Measurements from ENCODE around the gene MBNL1.
"Not testable (repeated sequence)": the region's sequence is repeated elsewhere in the genome, so short reads cannot be mapped to it uniquely, and the experiment has no call there.

MBNL1 gene

DNA sequence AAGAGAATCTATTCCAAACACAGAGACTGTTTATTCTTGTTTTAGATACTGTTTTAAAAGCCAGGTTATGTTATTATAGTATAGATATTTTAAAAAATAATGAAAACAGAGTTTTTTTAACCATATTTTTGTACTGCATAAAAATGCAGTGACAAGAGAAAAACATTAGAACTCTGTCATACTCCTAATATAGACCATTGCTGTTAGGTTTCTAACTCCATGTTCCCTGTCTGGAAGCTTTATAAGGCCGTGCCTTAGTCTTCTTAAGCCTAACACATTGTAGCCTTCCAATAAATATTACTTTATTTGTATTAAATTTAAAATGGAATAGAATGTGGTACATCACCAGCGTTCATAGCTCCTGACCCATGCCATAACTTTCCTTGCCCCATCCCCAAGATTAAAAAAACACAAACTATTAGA, 53.2 kb downstream of the MBNL1 start:
- DNase-seq: no peak

DNA sequence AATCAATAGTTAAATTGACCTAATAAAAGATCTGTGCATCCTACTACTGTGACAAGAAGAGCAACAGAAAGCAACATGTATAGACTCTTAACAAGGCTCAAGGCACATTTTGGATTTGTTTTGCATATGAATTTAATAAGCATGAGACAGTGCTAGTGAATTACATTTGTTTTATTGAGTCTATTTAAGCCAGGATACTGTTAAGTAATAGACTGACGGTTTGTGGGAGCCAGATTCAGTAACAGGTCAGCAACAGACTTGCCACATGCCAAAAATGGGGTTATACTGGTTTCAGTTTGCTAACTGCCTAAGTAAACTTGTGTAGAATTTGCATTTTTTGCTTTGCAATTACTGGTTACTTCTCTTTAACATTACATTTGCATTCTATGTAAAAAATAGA, 54.0 kb downstream of the MBNL1 start:
- DNase-seq: no peak

DNA sequence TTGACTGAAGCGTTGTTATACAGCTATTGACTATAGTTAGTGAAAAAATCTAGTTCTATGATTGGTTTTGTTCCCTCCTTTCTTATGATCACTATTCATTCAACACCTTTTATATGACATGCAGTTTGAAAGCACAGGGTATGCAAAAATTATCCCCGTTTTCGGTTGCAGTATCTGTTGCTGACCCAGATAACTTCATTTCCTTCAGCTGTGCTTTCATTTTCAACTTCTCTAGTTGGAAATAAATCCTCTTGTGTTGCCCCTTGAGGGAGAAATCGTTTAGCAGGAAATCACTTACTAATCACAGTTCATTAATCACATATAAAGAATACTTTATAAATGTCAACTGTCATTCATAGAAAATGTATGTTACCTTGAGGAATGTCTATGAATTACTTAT, 55.1 kb downstream of the MBNL1 start:
- DNase-seq: no peak

DNA sequence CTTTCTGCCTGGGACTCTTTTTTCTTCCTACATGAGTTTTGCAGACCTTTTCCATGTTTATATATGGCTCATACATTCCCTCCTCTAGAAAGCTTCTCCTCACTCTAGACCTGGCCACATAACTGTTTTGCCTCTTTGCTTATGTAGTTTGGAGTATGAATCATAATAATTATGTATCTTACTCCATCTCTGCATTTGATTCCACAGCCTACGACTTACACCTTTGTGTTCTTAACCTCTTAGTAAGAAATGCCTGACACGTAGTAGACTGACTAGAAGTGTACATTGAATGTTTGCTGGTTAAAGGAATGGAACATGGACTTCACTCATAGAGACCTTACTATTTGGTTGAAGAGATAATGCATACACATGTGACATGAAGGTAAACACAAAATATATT, 56.4 kb downstream of the MBNL1 start:
- no peak for DNase-seq

DNA sequence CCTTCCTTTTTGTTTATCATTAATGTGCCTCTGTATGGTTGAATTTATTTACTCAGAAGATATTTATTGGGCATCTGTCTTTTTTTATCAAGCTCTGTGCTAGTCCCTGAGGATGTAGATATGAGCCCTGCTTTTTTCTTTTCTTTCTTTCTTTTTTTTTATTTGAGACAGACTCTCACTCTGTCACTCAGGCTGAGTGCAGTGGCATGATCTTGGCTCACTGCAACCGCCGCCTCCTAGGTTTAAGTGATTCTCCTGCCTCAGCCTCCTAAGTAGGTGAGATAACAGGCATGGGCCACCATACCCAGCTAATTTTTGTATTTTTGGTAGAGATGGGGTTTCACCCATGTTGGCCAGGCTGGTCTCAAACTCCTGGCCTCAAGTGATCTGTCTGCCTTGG, 58.5 kb downstream of the MBNL1 start:
- DNase-seq: no peak

DNA sequence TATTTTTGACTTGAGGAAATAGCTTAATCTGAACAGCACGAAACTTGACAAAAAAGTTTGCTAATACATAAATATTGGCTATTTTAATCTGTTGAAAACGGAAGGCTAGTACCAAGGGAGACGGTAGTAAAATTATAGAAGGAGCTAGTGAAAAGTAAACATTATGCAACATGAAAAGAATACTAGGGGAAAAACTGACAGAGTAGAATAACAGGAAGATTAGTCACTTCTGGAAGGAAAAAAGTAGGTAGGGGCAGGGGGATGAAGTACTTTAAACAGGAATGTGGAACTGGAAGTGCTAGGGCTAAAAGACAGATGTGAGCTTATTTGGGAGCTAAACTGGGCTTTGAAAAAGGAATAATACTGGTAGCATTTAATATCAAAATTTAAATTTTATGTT, 60.1 kb downstream of the MBNL1 start:
- no peak for DNase-seq

DNA sequence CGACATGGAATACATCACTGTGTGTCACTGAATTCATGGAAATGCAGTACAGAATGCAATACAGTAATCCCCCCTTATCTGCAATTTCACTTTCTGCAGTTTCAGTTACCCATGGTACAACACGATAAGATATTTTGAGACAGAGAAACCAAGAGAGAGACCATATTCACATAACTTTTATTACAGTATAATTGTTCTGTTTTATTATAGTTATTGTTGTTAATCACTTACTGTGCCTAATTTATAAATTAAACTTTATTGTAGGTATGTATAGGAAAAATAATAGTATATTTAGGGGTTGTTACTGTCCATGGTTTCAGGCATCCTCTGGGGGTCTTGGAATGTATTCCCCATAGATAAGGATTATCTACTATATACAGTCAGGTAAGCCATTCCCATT, 61.8 kb downstream of the MBNL1 start:
- no peak for DNase-seq

DNA sequence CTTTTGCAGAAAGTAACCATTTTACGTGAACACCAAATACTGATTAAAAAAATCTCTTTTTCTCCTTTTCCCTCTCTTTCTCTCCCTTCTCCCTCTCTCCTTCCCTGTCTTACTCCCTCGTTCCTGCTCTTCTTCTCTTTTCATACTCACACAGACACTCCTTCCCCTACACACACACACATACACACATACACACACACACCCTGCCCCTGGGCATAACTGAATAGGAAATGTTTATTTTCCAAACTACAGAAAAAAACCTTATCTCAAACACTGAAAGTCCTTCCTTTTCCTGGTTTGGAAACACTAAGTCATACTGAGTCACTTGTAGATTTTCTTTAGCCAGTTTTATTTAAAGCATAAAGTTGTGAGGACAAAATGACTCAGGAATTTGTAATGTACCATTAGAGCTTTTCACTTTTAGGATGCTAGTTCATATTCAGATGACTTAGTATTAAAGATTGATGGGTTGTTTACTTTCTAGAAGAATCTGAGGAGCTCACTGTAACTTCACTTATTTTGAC, 62.4 kb downstream of the MBNL1 start:
- no peak for DNase-seq

DNA sequence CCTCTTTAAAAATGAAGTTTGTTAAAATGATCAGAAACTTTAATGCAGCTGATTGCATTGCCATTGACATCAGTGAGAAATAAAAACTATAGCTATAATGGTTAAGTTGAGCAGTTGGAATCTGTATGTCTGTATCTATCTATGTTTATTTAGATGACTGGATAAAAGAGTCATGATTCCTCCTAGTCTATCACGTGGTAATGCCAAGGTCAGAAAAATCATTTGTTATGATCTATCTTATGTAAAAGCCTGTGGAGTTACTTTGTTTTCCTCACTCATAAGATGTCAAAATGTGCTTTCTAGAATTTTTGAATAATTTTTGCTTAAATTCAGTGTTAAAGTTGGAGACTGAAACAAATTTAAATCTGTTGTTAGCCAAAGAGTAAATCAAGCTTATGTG, 63.3 kb downstream of the MBNL1 start:
- DNase-seq: no peak

DNA sequence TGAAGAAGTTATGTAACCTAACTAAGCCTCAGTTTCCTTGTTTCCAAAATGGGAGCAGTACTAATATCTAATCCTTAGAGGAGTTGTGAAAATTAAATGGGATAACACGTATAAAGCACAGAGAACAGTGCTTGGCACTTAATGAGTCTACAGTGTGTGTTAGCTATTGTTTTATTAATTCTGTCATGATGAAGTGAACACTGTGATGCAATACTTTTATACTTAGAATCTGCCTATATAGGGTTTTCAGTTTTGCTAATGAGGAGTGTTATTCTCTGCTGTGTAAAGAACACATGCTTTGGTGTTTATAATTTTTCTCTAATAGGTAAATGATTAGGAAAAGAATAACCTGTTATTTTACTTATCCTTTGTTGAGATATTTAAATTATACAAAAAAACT, 65.2 kb downstream of the MBNL1 start:
- DNase-seq: no peak

DNA sequence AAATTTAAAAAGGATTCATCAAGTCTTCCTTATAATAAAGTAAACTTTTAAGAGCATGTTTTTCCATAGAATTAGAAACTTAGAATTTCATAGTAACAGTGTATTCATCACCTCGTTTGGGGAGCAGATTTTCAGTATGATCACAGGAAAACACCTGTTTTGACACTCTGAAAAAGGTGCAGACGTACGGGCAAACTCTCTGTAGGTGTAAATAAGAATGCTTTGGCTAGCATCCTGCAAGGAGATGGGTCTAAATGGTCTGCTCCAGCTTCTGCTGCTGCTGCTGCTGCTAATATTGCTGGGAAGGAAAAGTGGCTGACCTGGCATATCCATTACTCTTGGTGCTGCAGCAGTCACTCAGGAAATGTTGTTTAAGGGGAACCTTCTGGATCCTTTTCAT, 66.0 kb downstream of the MBNL1 start:
- no peak for DNase-seq

DNA sequence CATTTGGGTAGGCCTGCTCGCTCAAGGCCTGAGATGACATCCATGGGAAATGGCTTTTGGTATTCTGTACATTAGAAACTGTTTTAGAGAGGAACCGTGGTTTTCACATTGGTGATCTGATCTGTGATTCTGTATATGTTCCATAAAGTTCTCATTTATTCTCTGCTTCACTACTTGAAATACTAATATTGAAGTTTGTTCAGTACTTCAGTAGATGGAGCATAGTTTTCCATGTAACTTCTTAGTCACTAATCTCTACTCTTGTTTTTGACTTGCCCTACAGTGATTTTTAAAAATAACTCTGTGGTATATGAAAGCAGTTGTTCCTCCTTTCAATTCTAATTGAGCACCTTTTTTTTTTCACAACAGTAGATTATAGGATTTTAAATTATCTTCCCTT, 66.5 kb downstream of the MBNL1 start:
- DNase-seq: no peak

DNA sequence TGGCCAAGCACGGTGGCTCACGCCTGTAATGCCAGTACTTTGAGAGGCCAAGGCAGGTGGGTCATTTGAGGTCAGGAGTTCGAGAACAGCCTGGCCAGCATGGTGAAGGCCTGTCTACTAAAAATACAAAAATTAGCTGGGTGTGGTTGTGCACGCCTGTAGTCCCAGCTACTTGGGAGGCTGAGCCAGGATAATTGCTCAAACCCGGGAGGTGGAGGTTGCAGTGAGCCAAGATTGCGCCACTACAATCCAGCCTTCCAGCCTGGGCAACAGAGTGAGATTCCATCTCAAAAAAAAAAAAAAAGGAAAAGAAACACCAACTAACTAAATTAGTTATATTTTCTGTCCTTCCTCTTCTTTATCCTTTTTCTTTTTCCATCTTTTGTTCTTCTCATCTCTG, 68.6 kb downstream of the MBNL1 start:
- DNase-seq: not testable (repeated sequence)

DNA sequence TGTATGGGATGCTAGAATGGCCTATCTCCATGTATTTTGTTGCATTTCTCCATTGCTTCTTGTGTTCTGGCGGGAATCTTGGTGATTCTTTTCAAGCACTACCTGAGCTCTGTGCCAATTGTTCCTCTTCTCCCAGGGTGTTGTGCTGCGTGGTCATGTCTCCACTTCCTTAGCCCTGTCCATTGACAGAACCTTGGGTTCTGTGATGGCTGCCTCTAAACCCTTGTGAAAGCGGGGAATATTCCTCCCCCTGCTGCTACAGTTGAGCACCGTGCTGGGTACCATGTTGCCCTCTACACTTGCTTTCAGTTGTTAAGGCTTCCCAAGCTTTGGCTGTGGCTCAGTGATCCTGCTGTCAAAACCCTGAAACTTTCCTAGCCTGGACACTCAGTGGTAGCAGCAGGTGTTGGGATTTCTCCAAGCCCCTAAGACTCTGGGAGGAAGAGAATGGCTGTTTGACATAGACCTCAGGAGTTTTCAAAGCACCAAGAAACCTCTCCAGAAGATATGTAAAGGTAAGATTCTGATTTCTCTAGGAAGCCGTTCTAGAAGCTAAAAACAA, 69.5 kb downstream of the MBNL1 start:
- DNase-seq: no peak

DNA sequence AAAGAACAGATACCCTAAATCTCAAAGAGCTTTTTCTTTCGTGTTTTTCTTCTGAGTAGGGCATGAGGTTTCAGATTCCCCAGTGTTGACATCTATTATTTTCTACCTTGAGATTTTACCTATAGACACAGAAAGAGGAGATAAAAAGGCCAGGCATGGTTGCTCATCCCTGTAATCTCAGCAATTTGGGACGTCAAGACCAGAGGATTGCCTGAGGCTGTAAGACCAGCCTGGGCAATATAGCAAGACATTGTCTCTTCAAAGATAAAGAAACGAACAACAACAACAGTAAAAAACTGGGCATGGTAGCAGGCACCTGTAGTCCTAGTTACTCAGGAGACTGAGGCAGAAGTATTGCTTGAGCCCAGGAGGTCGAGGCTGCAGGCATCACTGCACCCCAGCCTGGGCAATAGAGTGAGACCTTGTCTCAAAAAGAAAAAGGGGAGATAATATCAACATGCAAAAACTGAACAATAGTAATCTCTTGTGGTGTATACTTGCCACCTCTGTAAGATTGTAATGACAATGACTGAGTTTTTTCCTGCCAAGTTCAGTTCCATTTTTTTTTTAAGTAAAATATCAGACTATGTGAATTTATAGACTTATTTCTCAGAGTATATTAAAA, 71.3 kb downstream of the MBNL1 start:
- DNase-seq: no peak

DNA sequence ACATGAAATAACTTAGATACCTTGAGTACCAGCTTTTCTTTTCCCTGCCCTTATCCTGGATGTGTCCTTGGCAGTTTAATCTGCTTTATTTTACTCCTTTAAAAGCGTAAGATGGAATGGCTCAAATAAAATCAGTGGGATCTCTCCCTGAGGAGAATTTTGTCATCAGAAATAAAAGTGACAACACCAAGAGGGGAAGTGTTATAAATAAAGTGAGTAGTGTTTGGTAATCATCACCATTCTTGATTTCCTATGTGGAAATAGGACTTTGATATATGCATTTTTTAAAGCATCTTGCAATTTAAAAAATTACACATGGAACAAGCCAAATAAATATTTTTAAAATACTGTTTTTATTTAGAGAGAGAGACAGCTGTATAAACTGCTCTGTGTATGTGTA, 76.5 kb downstream of the MBNL1 start:
- DNase-seq: no peak

DNA sequence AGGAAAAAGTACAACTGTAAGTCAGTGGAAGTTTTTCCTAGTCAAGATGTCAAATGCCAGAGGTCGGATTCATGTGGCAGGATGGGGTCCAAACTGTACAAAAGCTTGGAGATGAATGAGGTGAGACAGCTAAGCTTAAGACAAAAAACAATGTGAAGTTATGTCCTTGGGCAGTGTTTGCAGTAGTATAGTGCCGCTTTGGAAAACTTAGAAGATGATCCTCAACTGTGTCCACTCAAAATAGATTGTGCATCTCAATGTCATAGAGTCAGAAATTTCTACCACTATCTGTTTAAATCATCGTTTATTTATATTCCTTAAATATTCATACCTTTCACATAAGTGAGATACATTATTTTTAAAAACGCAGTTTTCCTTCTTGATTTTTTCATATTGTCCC, 77.3 kb downstream of the MBNL1 start:
- DNase-seq: no peak

DNA sequence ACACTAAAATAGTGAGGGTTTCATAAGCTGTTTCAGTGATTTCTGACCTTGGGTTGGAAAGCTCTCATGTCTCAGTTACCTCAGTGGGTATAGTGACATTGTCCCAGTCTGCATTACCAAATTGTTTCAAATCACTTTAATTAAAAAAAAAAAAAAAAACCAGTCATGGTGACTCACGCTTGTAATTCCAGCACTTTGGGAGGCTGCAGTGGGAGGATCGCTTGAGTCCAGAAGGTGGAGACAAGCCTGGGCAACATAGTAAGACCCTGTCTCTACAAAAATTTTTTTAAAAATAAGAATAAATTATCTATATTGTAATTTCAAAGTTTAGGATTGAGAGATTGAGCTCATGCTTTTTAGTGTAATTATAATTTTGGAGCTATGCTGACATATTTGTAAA, 78.0 kb downstream of the MBNL1 start:
- DNase-seq: no peak

DNA sequence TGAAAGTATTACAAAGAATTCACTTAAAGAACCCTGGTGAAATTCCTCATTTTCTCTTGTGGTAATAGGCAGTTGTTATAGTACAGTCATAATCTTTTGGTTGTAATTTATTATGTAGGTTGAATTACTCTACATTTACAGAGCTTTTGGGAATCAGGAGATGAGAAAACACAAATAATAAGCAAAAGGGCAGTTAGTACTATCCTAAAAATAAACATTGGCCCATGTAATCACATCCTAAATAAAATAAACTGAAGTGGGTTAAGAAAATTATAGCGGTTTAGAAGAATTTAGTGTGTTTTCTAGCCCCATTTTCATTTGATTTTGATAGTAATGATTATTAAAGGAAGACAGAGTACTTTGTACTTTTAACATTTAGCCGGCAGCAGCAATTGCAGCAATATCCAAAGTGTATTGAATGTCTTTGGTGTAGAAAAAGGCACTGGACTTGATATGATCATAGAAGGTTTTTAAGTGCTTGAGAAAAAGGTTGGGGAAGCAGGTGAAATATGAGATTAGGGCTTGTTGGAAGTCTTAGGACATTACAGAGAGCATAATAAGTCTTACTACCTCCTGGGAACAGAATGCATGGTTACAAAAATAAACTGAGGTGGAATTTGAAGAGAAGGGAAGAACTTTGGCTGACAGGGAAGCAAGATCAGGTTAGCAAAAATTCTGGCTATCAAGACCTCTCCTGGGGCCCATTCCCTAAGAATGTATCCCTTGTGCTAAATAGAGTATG, 79.9 kb downstream of the MBNL1 start:
- DNase-seq: no peak

DNA sequence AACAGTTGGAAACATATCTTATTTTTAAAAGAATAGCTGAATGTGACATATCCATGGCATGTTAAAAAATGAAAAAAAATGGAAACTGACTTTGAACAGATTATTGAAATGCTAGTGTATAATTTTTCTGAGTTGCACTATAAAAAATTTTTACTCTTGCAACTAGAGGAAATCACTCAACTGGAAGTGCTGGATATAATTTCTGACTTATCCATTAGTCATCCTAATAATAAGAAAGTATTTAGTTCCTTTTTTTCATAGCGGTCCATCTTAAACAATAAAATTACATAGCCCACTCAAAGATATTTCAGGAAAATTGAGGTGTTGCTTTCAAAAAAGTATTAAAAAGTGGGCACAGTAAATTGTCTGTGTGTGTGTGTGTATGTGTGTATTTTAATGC, 80.7 kb downstream of the MBNL1 start:
- no peak for DNase-seq

DNA sequence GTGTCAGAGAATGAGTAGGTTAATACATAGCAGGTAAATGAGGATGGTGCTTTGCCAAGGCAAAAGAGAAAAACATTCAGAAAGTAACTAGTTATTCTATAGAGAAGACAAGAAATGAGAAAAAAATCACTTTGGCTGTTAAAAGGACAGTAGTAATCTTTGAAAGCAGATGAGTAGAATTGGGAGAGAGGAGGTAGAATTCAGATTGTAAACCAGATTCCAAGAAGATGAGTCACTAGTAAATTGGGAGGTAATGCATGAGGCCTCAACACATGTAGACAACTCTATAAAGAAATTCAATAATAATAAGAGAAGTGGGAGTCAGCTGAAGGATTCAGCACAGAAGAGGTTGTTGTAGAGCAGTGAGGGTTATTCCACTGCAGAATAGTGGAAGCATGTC, 81.4 kb downstream of the MBNL1 start:
- DNase-seq: no peak

DNA sequence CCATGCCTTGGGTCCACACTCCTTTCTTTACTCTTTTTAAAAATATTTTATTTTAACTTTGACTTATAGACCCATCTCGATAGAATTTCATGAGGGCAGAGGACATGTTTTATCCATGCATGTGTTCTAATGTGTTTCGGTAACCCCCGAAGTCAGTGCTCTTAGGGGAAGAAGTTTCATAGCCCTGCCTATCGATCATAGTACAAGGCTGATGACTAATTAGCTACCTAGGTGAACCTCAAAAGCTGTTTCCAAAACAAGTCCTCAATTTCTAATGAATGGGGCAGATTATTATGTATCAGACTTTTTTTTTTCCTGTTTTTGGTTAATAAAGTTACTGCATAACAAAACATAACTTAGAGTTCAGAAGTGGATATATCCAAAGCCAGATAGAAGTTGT, 82.0 kb downstream of the MBNL1 start:
- DNase-seq: no peak

DNA sequence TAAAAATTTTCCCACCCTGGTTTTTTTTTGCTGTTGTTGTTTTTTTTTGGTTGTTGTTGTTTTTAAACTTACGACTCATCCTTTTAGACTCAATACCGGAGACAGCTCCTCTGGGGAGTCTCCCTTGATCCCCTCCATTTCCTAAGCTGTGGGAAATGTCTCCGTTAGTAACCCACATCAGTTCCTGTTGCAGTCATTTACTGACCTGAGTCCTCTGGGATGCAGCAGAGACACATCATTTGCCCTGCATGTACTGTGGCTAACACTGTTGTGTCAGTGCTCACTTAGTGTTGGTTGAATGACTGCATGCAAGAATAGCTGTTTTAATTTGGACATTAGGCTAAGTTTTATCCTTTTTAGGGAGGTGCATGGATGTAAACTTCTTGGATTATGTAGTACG, 83.8 kb downstream of the MBNL1 start:
- no peak for DNase-seq

DNA sequence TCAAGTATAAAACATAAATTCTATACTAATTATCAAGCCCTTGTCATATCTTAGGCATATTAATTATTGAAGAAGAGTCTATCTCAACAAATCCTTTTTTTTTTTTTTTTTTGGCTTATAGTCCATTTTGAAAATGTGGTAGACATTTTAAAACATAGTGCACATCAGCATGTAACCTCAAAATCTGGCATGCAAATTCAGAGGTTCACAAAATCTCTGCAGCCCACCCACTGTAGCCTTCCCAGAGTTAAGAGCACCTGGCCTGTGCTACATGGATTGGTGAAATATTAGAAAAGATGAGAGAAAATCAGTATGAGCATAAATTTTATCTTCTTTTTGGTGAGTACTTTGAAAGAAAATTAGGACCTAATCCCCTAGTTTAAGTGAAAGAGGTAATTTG, 84.8 kb downstream of the MBNL1 start:
- no peak for DNase-seq
